Lung (tissue), 12 donors: ENCODE measurements around the gene RNF157. TPM values are rescaled to one million over a fixed set of nuclear protein-coding genes. Genes with fewer than 3 reads are reported as not detected.

Experiments used
- ATAC-seq: fragments of 200-7000 bp; cut with Tn5 transposase; one replicate; pipeline ENCODE4 v1.9.1; 2020; ENCODE audit warnings: moderate number of reproducible peaks; ENCODE audit not compliant: insufficient read depth, low FRiP score
- DNase-seq, 3 donors: peaks; one replicate each; pipeline ENCODE4 v3.0.0-alpha.2; 2013 to 2017
- H3K27ac ChIP-seq, 2 donors: one replicate each; pipeline ENCODE4 v1.5.1; 2013; ENCODE audit warnings: mild to moderate bottlenecking in 2 of 2, moderate library complexity in 2 of 2, control low read depth in 1 of 2, inconsistent platforms in 1 of 2, low read depth in 1 of 2, low read length in 1 of 2
- H3K27me3 ChIP-seq, 3 donors: one replicate each; pipeline ENCODE4 v1.5.1; 2013; ENCODE audit warnings: low read length in 2 of 3; ENCODE audit not compliant: control insufficient read depth in 3 of 3, insufficient read depth in 3 of 3
- H3K36me3 ChIP-seq, 4 donors: one replicate each; pipeline ENCODE4 v1.5.1; 2013; ENCODE audit warnings: low read length in 4 of 4, mild to moderate bottlenecking in 1 of 4, moderate library complexity in 1 of 4; ENCODE audit not compliant: control insufficient read depth in 4 of 4, insufficient read depth in 4 of 4
- H3K4me1 ChIP-seq, 5 donors: one replicate each; pipeline ENCODE4 v1.5.1; 2013; ENCODE audit warnings: low read length in 5 of 5, mild to moderate bottlenecking in 2 of 5, moderate library complexity in 1 of 5; ENCODE audit not compliant: control insufficient read depth in 5 of 5, insufficient read depth in 5 of 5
- H3K4me3 ChIP-seq: one replicate; pipeline ENCODE4 v1.5.1; 2013; ENCODE audit warnings: mild to moderate bottlenecking, control low read depth, moderate library complexity
- H3K9ac ChIP-seq, 2 donors: one replicate each; pipeline ENCODE4 v1.5.1; 2013; ENCODE audit warnings: low read length in 2 of 2, control low read depth in 1 of 2; ENCODE audit not compliant: insufficient read depth in 1 of 2
- H3K9me3 ChIP-seq, 4 donors: one replicate each; pipeline ENCODE4 v1.5.1; 2013; ENCODE audit warnings: low read length in 3 of 4, mild to moderate bottlenecking in 1 of 4, moderate library complexity in 1 of 4; ENCODE audit not compliant: control insufficient read depth in 4 of 4, insufficient read depth in 3 of 4
- CTCF ChIP-seq: IDR thresholded peaks from 2 replicates; pipeline ENCODE4 v1.5.1; 2012; ENCODE audit warnings: mild to moderate bottlenecking; ENCODE audit errors: control extremely low read depth, extremely low read depth
- WGBS, 2 donors: extraction: QIAGEN DNeasy Blood & Tissue Kit; methylation state at CpG; one replicate each; pipeline ENCODE4 v1.1.7; 2013; 5-methylcytosine and 5-hydroxymethylcytosine counted together
- polyA plus RNA-seq, 2 donors: library from polyadenylated mRNA; stranded (reverse); fragments of 200-250 nt; gene quantifications; one replicate each; pipeline ENCODE4 v1.2.1, GENCODE V29; 2013
- total RNA-seq, 2 donors: library from RNA; depleted of rRNA in 1 of 2; stranded (reverse); fragments of >200 nt in 1 of 2; gene quantifications; one replicate each; pipeline ENCODE4 v1.2.1, GENCODE V29; 2014 to 2021
- donor health status: control.
- donor health status: control.
- donor health status: Bipolar disorder and iron deficiency.
- donor health status: healthy.
- donor health status: DM: yes; HTN: yes; CAD: no.

Gene RNF157
- total and polyA plus RNA-seq, 4 donors, result 0.88 to 2.5 (median 1.8) TPM

GRCh38 chr17:76136276-76137000 is 103.9 kb downstream of the RNF157 start:
- no peak for DNase-seq
- Histone ChIP-seq H3K4me1 (peaks cover 0 to 49% (median 12%) of the 10 kb centered on the region in 5 donors), H3K27me3 (peaks cover 0 to 71% (median 69%) of the 10 kb centered on the region in 3 donors), H3K9ac (no peak overlapping the region), H3K9me3 (no peaks in the 10 kb centered on the region), H3K27ac (no peak overlapping the region), H3K36me3 (no peaks in the 10 kb centered on the region), H3K4me3 (no peak overlapping the region)
- WGBS, 2 donors, result 86 to 91% methylated on average over 16 of the region's 16 CpGs
- no peak for ATAC-seq
- no peak for TF ChIP-seq CTCF

- no peaks in the 10 kb centered on the region for H3K9me3 ChIP-seq
- H3K9ac ChIP-seq, result no peak overlapping the region
- no peak for TF ChIP-seq CTCF
- no peak overlapping the region for H3K4me3 ChIP-seq
- no peak for ATAC-seq
- WGBS, 2 donors, result 85 to 87% methylated on average over 8 of the region's 8 CpGs
- H3K36me3 ChIP-seq, result no peaks in the 10 kb centered on the region
- DNase-seq, result no peak
- peaks cover 0 to 52% (median 12%) of the 10 kb centered on the region in 5 donors for H3K4me1 ChIP-seq
- no peak overlapping the region for H3K27ac ChIP-seq
- peaks cover 0 to 74% (median 71%) of the 10 kb centered on the region in 3 donors for H3K27me3 ChIP-seq
These were observed 104.5 kb downstream of the RNF157 start for GRCh38 chr17:76135810-76136188.

- H3K9ac ChIP-seq, result no peak overlapping the region
- no peak overlapping the region for H3K27ac ChIP-seq
- no peaks in the 10 kb centered on the region for H3K36me3 ChIP-seq
- no peak overlapping the region for H3K4me3 ChIP-seq
- H3K27me3 ChIP-seq, result peaks cover 0 to 73% (median 66%) of the 10 kb centered on the region in 3 donors
- H3K9me3 ChIP-seq, result no peaks in the 10 kb centered on the region
- WGBS, 2 donors, result 62 to 70% methylated on average over 22 of the region's 22 CpGs
- no peak for ATAC-seq
- peaks cover 0 to 50% (median 8%) of the 10 kb centered on the region in 5 donors for H3K4me1 ChIP-seq
- TF ChIP-seq CTCF, result no peak
- DNase-seq, result peak in 2 of 3 donors; percentile 11 to 50
These were observed 105.1 kb downstream of the RNF157 start for GRCh38 chr17:76134911-76135809.
